ENCODE measurements around the gene PADI3. TPM values are rescaled to one million over a fixed set of nuclear protein-coding genes. Genes with fewer than 3 reads are reported as not detected.
A peak's percentile ranks its signal among the peaks of the same experiment; 100 is the strongest.

Gene PADI3
- total and polyA plus RNA-seq, 2 experiments from 2014 or later, result 0.37 to 0.80 TPM

DNA sequence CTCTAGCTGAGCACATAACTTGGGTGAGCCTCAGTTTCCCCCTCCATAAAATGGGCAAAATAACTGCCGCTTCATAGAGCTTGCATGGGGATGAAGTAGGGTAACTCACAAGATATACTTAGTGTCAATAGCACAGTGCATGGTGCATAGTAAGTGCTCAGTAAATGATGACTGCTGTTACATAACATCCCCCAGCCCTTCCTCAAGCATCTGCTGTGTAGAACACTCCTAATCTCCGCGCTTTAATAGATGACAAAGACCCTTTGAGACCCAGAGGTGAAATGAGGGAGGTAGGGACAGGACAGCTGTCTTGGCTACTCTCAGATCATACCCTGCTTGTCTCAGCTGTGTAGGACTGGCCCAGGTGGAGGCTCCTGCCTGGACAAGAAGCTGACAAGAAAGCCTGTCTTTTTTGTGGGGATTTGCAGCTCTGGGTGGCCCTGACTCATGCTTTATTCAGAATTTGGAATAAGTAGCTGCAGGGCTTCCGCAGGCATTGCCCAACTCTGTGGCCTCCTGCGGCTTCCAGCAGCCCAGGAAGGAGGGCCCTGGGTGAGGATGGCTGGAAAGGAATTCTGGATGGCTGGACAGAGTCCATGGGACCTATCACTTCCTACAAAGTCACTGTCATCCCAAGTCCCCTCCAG, 38.4 kb downstream of the PADI3 start:
- Histone ChIP-seq H2AFZ (no peak overlapping the region), H3K27ac (ENCODE audit: low read depth) (no peak overlapping the region), H3K79me2 (replicated peaks; ENCODE audit: insufficient read depth) (no peaks in the 10 kb centered on the region), H3K36me3 (ENCODE audit: insufficient read depth) (no peaks in the 10 kb centered on the region), H3F3A (replicated peaks; ENCODE audit: low read depth) (no peaks in the 10 kb centered on the region), H3K9me2 (ENCODE audit: insufficient read depth) (no peaks in the 10 kb centered on the region), H3K4me1 (ENCODE audit: insufficient read depth) (no peaks in the 10 kb centered on the region), H3K4me2 (no peak overlapping the region), H3K4me3 (no peak overlapping the region), H3K27me3 (ENCODE audit: insufficient read depth) (no peaks in the 10 kb centered on the region), H4K20me1 (replicated peaks; ENCODE audit: insufficient read depth) (no peaks in the 10 kb centered on the region)
- TF ChIP-seq, protein P1, sequence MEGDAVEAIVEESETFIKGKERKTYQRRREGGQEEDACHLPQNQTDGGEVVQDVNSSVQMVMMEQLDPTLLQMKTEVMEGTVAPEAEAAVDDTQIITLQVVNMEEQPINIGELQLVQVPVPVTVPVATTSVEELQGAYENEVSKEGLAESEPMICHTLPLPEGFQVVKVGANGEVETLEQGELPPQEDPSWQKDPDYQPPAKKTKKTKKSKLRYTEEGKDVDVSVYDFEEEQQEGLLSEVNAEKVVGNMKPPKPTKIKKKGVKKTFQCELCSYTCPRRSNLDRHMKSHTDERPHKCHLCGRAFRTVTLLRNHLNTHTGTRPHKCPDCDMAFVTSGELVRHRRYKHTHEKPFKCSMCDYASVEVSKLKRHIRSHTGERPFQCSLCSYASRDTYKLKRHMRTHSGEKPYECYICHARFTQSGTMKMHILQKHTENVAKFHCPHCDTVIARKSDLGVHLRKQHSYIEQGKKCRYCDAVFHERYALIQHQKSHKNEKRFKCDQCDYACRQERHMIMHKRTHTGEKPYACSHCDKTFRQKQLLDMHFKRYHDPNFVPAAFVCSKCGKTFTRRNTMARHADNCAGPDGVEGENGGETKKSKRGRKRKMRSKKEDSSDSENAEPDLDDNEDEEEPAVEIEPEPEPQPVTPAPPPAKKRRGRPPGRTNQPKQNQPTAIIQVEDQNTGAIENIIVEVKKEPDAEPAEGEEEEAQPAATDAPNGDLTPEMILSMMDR (conservative IDR thresholded peaks at IDR 0.05; ENCODE audit: low read depth in 2 of 2), result no peak
- no peak for TF ChIP-seq EZH2phosphoT487 (IDR thresholded peaks at IDR 0.05; ENCODE audit: unreplicated experiment)
- no peak for TF ChIP-seq JUNB (IDR thresholded peaks at IDR 0.05; ENCODE audit: unreplicated experiment)
- TF ChIP-seq, protein P2, sequence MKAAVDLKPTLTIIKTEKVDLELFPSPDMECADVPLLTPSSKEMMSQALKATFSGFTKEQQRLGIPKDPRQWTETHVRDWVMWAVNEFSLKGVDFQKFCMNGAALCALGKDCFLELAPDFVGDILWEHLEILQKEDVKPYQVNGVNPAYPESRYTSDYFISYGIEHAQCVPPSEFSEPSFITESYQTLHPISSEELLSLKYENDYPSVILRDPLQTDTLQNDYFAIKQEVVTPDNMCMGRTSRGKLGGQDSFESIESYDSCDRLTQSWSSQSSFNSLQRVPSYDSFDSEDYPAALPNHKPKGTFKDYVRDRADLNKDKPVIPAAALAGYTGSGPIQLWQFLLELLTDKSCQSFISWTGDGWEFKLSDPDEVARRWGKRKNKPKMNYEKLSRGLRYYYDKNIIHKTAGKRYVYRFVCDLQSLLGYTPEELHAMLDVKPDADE (IDR thresholded peaks at IDR 0.05), result no peak
- no peak for TF ChIP-seq ZNF114 (CRISPR knock-in tag; IDR thresholded peaks at IDR 0.05)
- Mint-ChIP-seq H3K27me3 (ENCODE audit: insufficient read depth, low read depth, poor library complexity) (no peaks in the 10 kb centered on the region), H3K27ac (no peak overlapping the region), H3K4me1 (no peaks in the 10 kb centered on the region), H3K4me3 (no peak overlapping the region), H3K36me3 (ENCODE audit: low read depth) (no peaks in the 10 kb centered on the region), H3K9me3 (no peaks in the 10 kb centered on the region)
- ATAC-seq (no peak), DNase-seq (ENCODE audit: low spot score) (no peak)

DNA sequence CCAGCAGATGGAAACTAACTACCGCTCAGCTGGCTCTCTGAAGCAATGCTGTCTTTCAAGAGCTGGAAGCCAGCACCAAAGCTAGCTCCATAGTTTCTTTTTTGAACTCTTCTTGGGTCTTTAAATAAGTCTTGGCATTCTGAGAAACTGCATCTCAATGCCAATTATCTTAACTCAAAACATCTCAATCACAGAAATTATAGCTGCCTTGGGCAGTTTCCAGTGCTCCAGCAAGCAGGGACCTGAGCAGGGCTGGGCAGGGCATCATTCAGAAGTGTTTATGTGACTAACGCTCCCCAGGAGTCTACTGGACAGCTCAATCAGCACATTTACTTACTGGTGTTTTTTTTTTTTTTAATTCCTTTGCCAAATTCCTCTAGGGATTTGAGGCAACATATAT, 40.8 kb downstream of the PADI3 start:
- Histone ChIP-seq H2AFZ (0 out of 2 replicates have a peak overlapping the region, but pooled peaks have one; percentile 43), H3K9me2 (ENCODE audit: insufficient read depth) (no peaks in the 10 kb centered on the region), H3K27me3 (ENCODE audit: insufficient read depth) (no peaks in the 10 kb centered on the region), H3K4me1 (ENCODE audit: insufficient read depth) (no peaks in the 10 kb centered on the region), H3K4me2 (no peak overlapping the region), H3K79me2 (replicated peaks; ENCODE audit: insufficient read depth) (no peaks in the 10 kb centered on the region), H4K20me1 (replicated peaks; ENCODE audit: insufficient read depth) (no peaks in the 10 kb centered on the region), H3K27ac (ENCODE audit: low read depth) (no peak overlapping the region), H3F3A (replicated peaks; ENCODE audit: low read depth) (no peaks in the 10 kb centered on the region), H3K4me3 (no peak overlapping the region), H3K36me3 (ENCODE audit: insufficient read depth) (no peaks in the 10 kb centered on the region; the same call in 1 of the 2 replicates)
- H3K4me3 Mint-ChIP-seq, result no peak overlapping the region
- no peaks in the 10 kb centered on the region for H3K36me3 Mint-ChIP-seq (ENCODE audit: low read depth)
- no peak overlapping the region for H3K27ac Mint-ChIP-seq
- no peaks in the 10 kb centered on the region for H3K9me3 Mint-ChIP-seq
- ATAC-seq (no peak), DNase-seq (ENCODE audit: low spot score) (no peak)
- H3K4me1 Mint-ChIP-seq, result no peaks in the 10 kb centered on the region
- peaks cover 3% of the 10 kb centered on the region for H3K27me3 Mint-ChIP-seq (ENCODE audit: insufficient read depth, low read depth, poor library complexity)
- TF ChIP-seq JUNB (IDR thresholded peaks at IDR 0.05; ENCODE audit: unreplicated experiment) (no peak), NANOG (IDR thresholded peaks at IDR 0.05; ENCODE audit: borderline replicate concordance) (no peak), REST (IDR thresholded peaks at IDR 0.05; ENCODE audit: unreplicated experiment) (no peak), POLR2AphosphoS5 (IDR thresholded peaks at IDR 0.05; ENCODE audit: low read depth) (no peak)

Data from GM23338 (cell line).